ENCODE measurements around the gene PHF1.

The PHF1 gene

GRCh38 chr6:33417128-33417902 is 6.5 kb downstream of the PHF1 start:
- DNase-seq (ENCODE audit: insufficient read length, low spot score) (no peak), FAIRE-seq (no peak)
- TF ChIP-seq POU2F2 (IDR thresholded peaks at IDR 0.05; ENCODE audit: low read depth, low read length): no peak
- no peak for TF ChIP-seq TAF1 (IDR thresholded peaks at IDR 0.05; ENCODE audit: low read depth, low read length)
- TF ChIP-seq PAX5 (IDR thresholded peaks at IDR 0.05; ENCODE audit: insufficient read depth, low read length, severe bottlenecking): no peak
- no peak for TF ChIP-seq SPI1 (IDR thresholded peaks at IDR 0.05; ENCODE audit: low read depth, low read length)
- TF ChIP-seq POLR2A (IDR thresholded peaks at IDR 0.05; ENCODE audit: low read depth, low read length): no peak
- TF ChIP-seq POLR2AphosphoS5 (IDR thresholded peaks at IDR 0.05; ENCODE audit: low read depth, low read length): no peak; the same call in 1 of the 2 replicates

DNA sequence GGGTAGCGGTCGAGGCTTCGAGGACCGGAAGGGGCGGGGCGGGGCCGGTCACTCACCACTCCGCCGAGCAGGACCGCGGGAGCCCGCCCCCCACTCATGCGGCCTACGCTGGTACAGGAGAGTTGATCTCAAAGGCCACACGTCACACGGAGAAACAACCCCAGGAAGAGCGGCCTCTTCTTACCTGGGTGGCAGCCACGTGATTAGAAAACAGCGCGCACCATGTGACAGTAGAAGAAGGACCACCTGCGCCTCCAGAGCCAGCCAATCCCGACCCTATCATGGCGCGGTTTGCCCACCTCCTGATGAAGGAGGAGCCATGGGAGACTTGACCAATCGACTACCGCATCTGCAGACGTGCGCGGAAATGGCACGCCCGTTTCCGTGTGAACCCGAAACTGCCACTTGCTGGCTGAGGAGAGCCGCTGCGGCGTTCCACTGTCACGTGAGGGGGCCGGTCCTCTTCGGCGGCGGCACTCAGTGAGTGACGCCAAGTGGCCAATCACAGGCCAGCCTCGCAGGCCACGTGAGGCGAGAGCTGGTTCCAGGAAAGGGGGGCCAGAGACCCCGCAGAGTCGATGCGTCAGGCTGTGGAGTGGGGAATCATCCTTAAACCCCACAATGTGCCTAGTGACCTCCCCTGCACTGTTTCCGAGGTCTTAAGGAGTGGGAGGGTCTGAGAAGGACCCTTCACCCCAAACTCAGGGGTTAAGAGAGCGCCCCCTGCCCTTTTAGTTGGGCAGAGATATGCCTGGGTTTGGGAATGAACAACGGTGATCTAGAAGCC is 7.3 kb downstream of the PHF1 start, which contains the start of gene CUTA:
TSS of gene CUTA (minus strand) at position 205 of the 787 bp plus-strand sequence. CDS start at position 98, 107 bp downstream.
- DNase-seq (ENCODE audit: insufficient read length, low spot score) (peak; percentile 89), FAIRE-seq (peak; percentile 100)
- TF ChIP-seq POU2F2 (IDR thresholded peaks at IDR 0.05; ENCODE audit: low read depth, low read length): no peak
- TF ChIP-seq POLR2AphosphoS5 (IDR thresholded peaks at IDR 0.05; ENCODE audit: low read depth, low read length): 0 out of 2 replicates have a peak, but pooled peaks have one; percentile 35
- TF ChIP-seq TAF1 (IDR thresholded peaks at IDR 0.05; ENCODE audit: low read depth, low read length): peak; percentile 65; the same call in 1 of the 2 replicates

DNA sequence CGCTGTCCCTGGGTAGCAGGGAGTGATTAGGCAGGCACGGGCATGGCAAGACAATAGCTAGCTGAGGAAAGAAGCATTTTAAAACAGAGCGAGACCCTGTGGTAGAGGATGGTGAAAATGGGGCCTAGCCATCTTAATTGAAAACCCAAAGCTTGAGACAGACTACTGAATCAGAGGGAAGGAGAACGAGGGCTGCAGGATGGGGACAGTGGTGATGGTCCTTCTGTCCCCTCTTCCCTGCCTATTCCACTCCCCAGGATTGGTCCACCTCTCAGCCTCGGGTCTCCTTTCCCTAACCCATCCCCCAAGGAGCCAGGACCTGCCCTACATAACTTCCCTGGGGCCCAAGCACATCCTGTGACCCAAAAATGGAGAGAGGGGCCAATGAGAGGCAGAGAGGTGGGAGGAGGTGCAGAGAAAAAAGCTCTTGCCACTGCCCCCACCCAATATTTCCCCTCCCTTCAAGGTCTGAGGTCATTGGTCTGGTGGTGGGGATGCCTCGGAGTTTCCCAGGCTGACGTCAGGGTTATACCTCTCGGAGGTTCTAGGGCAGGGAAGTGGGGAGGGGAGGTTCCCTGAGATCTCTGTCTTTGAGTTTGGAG is 8.0 kb downstream of the PHF1 start:
- DNase-seq (ENCODE audit: insufficient read length, low spot score) (no peak), FAIRE-seq (peak; percentile 43)
- TF ChIP-seq PAX5 (IDR thresholded peaks at IDR 0.05; ENCODE audit: insufficient read depth, low read length, severe bottlenecking) (no peak), POLR2A (IDR thresholded peaks at IDR 0.05; ENCODE audit: low read depth, low read length) (no peak; the same call in 1 of the 2 replicates), TAF1 (IDR thresholded peaks at IDR 0.05; ENCODE audit: low read depth, low read length) (no peak), SPI1 (IDR thresholded peaks at IDR 0.05; ENCODE audit: low read depth, low read length) (0 out of 2 replicates have a peak, but pooled peaks have one; percentile 15), POU2F2 (IDR thresholded peaks at IDR 0.05; ENCODE audit: low read depth, low read length) (no peak)

DNA sequence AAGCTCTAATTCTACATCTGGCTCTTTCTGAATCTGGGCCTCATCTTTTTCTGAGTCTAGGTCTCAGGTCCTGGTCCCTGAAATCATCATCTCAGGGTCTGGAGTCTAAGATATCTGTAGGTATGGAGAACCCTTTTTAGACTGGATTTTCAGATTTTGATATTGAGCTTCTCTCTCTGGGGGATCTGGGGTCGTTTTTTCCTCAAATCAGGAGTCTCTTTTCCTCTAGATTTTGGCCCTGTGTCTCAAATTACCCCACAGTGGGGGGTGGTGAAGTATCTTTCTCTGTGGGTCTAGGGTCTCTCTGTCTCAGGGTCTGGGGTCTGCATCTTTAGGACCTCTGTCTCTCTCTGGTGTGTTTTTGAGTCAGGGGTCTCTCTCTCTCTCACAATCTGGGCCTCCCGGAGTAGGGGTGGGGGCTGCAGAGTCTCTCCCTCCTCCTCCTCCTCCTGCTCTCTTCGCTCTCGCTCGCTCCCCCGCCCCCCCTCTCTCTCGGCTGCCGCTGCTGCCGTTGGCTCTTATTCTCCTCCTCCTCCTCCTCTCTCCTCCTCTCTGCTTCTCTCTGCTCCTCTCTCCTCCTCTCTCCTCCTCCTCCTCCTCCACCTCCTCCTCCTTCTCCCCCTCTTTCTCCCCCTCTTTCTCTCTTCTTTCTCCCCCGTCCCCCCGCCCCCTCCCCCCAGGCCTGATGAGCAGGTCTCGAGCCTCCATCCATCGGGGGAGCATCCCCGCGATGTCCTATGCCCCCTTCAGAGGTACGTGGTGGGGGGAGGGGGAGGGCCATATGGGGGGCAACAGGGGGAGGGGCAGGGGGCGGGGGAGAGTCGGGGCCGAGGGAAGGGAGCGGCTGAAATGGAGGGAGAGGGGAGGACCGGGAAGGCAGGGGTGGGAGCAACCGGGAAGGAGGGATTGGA is 9.0 kb downstream of the PHF1 start, which contains the start of gene SYNGAP1:
TSS of gene SYNGAP1 (plus strand) at position 486 of the 911 bp plus-strand sequence. CDS start at position 686, 200 bp downstream.
- DNase-seq (ENCODE audit: insufficient read length, low spot score): no peak
- no peak for TF ChIP-seq SPI1 (IDR thresholded peaks at IDR 0.05; ENCODE audit: low read depth, low read length)
- TF ChIP-seq POLR2AphosphoS5 (IDR thresholded peaks at IDR 0.05; ENCODE audit: low read depth, low read length): no peak
- no peak for TF ChIP-seq PAX5 (IDR thresholded peaks at IDR 0.05; ENCODE audit: insufficient read depth, low read length, severe bottlenecking)
- TF ChIP-seq POU2F2 (IDR thresholded peaks at IDR 0.05; ENCODE audit: low read depth, low read length): no peak
- TF ChIP-seq TAF1 (IDR thresholded peaks at IDR 0.05; ENCODE audit: low read depth, low read length): no peak
- no peak for TF ChIP-seq POLR2A (IDR thresholded peaks at IDR 0.05; ENCODE audit: low read depth, low read length)
- FAIRE-seq: no peak

DNA sequence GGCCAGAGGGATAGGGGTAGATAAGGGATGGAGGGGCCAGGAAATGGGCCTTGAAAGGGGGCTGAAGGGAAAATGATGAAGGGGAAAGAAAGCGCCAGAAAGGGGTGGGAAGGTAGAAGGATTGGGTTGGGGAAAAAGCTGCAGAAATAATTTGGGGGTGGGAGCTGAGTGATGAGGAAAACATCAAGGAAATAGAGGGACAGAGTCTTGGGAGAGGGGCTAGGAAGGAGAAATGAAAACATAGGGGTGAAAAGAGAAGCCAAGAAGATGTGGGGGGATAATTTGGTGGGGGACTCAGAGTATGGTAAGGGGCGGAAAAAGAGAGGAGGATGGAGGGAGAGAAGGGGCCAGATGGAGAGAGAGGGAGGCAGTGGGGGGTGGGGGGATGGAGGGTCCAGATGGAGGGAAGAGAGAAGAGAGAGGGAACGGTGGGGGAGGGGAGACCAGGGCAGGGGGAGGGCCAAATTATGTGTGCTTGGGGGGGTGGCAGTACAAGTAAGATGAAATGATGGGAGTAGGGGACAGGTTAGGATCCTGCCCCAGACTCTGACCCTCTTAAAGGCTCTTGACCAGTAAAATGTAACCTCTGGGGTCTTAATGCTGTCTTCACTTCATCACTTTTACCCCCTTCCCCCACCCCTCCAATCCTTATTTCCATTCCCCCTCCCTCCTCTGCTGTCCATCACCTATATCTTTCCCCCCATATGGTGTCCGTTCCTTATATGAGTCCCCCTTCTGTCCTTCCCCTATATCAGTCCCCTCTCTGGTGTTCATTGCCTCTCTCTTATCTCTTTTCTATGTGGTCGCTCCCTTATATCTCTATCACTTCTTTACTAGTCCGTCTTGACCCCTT is 9.9 kb downstream of the PHF1 start:
- DNase-seq (ENCODE audit: insufficient read length, low spot score) (no peak), FAIRE-seq (no peak)
- TF ChIP-seq POU2F2 (IDR thresholded peaks at IDR 0.05; ENCODE audit: low read depth, low read length) (no peak), SPI1 (IDR thresholded peaks at IDR 0.05; ENCODE audit: low read depth, low read length) (no peak), POLR2A (IDR thresholded peaks at IDR 0.05; ENCODE audit: low read depth, low read length) (no peak), TAF1 (IDR thresholded peaks at IDR 0.05; ENCODE audit: low read depth, low read length) (no peak), PAX5 (IDR thresholded peaks at IDR 0.05; ENCODE audit: insufficient read depth, low read length, severe bottlenecking) (no peak), POLR2AphosphoS5 (IDR thresholded peaks at IDR 0.05; ENCODE audit: low read depth, low read length) (no peak)

DNA sequence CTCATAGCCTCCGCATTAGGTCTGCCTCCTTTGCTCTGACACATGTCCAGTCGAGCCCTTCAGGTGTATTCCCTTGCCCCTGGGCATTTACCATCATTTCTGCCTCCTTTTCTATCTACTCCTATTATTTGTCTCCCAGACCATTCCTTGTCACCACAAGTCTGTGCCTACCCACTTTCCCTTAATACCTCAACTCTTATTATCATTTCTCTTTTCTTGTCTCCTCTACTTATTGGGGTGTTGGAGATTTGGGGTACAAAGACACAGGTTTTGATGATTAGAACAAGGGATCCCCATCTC is 10.5 kb downstream of the PHF1 start:
- no peak for FAIRE-seq
- no peak for DNase-seq (ENCODE audit: insufficient read length, low spot score)
- TF ChIP-seq PAX5 (IDR thresholded peaks at IDR 0.05; ENCODE audit: insufficient read depth, low read length, severe bottlenecking) (no peak), TAF1 (IDR thresholded peaks at IDR 0.05; ENCODE audit: low read depth, low read length) (no peak), SPI1 (IDR thresholded peaks at IDR 0.05; ENCODE audit: low read depth, low read length) (no peak), POLR2AphosphoS5 (IDR thresholded peaks at IDR 0.05; ENCODE audit: low read depth, low read length) (no peak)

DNA sequence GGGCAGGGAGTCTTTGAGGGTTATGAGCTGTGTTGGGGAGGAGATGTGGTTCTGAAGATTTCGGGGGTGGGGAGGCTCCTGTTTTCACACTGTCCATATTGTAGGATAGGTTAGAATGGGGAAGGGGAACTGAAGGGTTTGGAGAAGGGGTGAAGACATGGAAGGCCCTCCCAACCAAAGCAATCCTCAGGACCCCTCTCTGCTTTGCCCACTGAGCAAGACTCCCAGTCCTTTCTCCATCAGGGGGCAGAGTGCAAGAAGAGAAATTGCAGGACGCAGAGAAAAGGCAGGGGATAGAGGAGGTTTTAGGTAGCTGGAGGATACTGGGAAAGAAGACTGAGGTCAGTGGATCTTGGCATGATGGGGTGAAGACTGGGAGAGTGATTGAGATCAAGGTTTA is 13.0 kb downstream of the PHF1 start:
- TF ChIP-seq POLR2A (IDR thresholded peaks at IDR 0.05; ENCODE audit: low read depth, low read length) (no peak), PAX5 (IDR thresholded peaks at IDR 0.05; ENCODE audit: insufficient read depth, low read length, severe bottlenecking) (no peak), SPI1 (IDR thresholded peaks at IDR 0.05; ENCODE audit: low read depth, low read length) (no peak), POU2F2 (IDR thresholded peaks at IDR 0.05; ENCODE audit: low read depth, low read length) (no peak), POLR2AphosphoS5 (IDR thresholded peaks at IDR 0.05; ENCODE audit: low read depth, low read length) (no peak), TAF1 (IDR thresholded peaks at IDR 0.05; ENCODE audit: low read depth, low read length) (no peak)
- no peak for DNase-seq (ENCODE audit: insufficient read length, low spot score)
- no peak for FAIRE-seq
